Left lobe of liver (tissue), 2 donors: ENCODE results near the gene MDH1B. TPM values are rescaled to one million over a fixed set of nuclear protein-coding genes. Genes with fewer than 3 reads are reported as not detected.
"Not testable (repeated sequence)": the region's sequence is repeated elsewhere in the genome, so short reads cannot be mapped to it uniquely, and the experiment has no call there.

Experiments
- ATAC-seq: fragments of 200-7000 bp; cut with Tn5 transposase; one replicate; pipeline ENCODE4 v1.9.1; 2020; ENCODE audit warnings: mild to moderate bottlenecking, moderate library complexity
- DNase-seq: peaks from one replicate; pipeline ENCODE4 v3.0.0-alpha.2; 2020; ENCODE audit warnings: low spot score
- total RNA-seq: library from RNA; stranded (reverse); gene quantifications from one replicate; pipeline ENCODE4 v1.2.1, GENCODE V29; 2021
- donor health status: DM: no; HTN: no; CAD: no; lungs with moderate emphysema.
- donor health status: DM: no; HTN: yes; CAD: no.

Gene MDH1B
- total RNA-seq, 1 donor from 2014 or later = 0.28 TPM

DNA sequence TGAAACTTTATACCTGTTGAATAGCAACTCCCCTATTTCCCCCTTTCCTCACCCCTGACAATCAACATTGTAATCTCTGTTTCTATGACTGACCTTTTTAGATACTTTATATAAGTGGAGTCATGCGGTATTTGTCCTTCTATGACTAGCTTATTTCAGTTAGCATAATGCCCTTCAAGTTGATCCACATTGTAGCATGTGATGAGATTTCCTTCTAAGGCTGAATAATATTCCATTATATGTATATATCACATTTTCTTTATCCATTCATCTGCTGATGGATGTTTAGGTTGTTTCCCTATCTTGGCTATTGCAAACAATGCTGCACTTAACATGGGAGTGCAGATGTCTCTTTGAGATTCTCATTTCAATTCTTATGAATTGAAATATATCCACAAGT lies 9.7 kb upstream of the MDH1B start:
- DNase-seq (no peak), ATAC-seq (no peak)

DNA sequence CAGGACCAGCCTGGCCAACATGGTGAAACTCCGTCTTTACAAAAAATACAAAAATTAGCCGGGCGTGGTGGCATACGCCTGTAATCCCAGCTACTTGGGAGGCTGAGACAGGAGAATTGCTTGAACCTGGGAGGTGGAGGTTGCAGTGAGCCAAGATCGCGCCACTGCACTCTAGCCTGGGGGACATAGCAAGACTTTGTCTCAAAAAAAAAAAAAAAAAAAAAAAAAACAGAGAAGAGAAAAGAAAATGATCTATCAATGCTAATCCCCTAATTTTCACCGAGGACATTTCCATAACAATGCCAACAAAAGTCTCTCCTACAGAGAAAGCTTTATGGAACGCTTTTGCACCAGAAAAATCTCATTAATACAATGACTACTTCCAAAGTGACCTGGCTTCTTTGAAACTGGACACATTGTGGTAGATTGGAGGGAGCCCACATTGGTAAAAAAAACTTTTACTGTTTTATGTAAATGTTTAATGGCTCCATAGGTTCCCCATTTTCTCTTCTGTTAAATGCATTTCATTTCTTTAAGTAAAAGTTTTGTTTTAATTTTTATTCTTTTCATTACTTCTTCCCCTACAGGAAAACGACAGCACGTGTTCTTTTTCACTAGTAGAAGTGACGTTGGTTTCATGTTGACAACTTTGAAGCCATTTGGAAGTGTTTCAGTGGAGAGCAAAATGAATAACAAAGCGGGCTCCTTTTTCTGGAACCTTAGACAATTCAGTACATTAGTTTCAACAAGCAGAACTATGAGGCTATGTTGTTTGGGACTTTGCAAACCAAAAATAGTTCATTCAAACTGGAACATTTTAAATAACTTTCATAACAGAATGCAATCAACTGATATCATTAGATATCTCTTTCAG lies 1.2 kb upstream of the MDH1B start:
- ATAC-seq (no peak), DNase-seq (no peak)

DNA sequence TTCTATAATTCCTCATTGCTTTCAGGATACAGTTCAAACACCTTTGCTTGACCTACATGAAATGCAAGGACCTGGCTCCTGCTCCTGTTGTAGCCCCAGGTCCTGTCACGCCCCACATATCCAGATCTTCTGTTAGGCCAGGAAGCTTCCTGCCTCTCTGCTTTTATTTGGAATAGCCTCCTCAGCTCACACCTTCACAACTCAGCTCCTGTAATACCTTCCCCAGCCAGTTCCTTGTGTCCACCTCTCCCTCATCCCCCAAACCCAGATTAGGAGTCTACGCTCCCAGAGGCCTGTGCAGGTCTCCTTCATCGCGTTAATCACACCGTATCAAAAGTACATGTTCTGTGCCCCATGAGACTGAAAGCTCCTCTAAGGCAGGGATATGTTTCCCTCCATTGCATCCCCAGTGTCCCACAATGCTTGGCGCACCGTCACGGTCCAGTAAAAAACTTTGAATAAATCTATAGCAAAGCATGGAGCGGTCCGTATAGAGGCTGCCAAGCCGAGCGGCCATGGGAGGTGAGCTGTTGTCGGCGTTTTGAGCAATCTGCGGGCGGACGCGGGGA lies 371 bp downstream of the MDH1B start:
- peak; percentile 56 for ATAC-seq
- no peak for DNase-seq

DNA sequence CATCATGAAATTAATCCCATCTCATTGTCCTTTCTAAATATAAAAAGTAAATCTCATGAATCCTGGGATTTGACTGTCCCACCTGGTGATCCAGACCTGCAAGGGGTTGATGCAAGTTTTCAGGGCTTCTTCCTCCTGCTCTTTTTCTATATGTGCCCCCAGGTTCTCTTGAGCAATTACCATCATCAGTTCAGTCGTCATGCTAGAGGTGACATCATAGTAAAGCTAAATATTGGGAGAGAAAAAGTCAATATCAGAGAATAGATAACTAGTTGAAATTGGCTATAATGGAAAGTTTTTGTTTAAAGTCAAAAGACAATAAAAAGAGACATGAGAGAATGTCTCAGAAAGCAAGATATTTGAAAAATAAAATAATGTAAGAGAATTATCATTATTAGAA lies 8.3 kb downstream of the MDH1B start:
- DNase-seq (no peak), ATAC-seq (no peak)

DNA sequence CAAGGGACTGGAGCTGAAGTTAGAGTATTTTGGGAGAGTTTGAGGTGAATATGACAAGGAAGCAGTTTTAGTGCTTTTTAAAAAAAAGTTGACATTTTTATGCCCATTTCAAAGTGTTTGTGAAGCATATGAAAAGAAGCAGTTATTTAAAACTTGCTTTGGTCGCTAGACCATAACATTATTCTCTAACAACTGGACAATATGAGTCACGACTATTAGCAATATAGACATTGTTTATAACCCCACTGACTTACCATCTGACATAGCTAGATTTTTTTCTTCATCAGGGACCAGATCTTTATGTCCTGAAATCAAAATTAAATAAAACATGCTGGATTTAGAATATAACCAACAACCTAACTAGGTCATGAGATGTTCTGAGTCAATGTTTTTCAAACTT lies 24.3 kb downstream of the MDH1B start:
- ATAC-seq (no peak), DNase-seq (no peak)

DNA sequence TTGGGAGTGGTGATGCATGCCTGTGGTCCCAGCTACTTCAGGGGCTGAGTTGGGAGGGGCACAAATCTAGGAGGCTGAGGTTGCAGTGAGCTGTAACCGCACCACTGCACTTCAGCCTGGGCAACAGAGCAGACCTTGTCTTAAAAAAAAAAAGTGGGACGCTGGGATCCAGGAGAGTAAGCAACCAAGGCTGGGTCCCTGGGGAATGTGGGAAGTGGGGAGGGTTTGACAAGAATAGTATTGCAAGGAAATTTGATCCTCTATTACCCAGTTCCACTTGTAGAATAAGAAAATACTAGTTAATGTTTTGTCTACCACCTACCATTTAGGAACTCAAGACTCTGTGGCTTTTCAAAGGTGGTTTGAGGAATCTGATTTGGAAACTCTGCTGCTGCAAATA lies 25.9 kb downstream of the MDH1B start:
- DNase-seq = no peak
- no peak for ATAC-seq

DNA sequence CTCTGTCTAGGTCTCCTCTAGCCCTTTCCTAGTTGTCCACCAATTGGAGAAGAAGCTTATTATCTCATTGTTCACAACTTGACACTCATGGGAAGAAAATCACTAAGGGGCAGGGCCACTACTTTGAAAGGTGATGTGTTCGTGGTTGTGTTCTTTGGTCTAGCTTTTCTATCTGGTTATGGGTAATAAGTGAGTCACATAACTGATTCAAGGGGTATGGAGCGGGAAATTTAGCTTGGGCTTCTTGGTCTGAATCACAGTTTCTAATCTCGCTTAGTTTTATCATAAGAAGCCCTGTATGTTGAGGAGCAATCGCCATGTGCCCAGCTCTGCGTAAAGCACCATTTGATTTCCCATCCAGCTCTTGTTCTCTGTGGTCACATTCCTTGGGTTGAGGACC lies 28.2 kb downstream of the MDH1B start:
- DNase-seq = no peak
- ATAC-seq = no peak

DNA sequence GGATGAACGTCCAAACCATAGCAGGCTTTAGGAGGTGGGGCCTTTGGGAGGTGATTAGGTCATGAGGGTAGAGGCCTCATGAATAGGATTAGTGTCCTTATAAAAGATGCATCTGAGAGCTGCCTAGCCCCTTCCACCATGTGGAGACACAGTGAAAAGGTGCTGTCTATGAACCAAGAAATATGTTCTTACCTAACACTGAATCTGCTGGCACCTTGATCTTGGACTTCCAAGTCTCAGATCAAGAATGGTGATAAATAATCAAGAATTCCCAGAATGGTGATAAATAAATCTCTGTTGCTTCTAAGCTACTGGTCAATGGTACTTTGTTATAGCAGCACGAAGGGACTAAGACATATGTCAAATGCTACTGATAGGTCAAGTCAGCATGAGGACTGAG lies 31.8 kb downstream of the MDH1B start:
- DNase-seq (no peak), ATAC-seq (no peak)

DNA sequence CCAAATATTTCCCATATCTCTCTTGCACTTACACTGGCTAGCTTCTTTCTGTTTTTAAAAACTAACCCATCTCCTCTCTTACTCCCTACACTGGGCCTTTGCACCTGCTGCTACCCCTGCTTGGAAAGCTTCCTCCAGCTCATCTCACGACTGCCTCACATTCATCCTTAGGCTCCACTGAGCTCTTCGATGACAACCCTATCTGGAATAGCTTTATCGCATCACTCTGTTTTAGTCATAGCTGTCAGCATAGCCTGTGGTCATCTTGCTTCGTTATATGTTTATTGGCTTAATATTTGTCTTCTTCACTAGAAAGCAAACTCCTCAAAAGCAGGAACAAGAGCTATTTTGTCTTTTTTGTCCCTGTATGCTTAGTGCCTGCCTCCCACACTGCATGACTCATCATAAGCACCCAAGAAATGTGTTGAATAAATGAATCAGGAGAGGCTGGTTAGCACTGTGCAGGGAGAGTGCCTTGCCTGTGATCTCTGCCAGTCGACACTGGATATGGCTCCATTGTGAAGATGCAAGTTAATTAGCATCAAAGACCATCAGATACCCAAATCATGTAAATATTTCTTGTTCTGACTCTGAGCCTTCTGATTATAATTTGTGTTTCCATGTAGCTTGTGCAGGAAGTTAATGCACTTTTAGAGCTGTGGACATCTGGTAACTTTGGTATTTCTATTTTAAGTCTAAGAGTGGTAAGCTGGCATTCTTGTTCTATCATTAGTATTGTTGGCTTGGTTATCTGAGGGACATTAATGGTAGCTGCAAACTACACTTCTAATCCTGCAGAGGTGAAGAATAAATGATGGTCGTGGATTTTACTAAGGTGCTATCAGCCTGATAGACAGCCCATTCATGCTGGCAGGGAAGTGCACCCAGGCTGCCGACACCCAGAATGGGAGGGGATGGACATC lies 36.6 kb downstream of the MDH1B start:
- ATAC-seq = no peak
- no peak for DNase-seq

DNA sequence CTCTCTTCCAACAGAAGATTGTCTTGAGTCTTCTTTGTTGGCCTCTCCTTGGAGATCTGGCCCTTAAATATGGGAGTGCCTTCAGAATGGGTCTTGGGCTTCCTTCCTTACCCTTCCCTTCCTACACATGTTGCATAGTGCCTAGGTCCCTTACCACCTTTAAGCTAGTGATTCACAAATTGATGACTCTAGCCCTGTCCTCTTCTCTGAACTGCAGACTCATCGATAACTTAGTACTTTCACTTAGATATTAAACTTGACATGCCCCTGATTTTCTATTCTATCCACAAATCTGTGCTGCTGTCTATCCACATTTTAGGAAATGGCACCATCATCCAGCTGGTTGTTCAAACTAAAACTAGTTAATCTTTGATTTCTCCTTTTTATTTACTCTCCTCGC lies 37.8 kb downstream of the MDH1B start:
- DNase-seq = no peak
- ATAC-seq = no peak

DNA sequence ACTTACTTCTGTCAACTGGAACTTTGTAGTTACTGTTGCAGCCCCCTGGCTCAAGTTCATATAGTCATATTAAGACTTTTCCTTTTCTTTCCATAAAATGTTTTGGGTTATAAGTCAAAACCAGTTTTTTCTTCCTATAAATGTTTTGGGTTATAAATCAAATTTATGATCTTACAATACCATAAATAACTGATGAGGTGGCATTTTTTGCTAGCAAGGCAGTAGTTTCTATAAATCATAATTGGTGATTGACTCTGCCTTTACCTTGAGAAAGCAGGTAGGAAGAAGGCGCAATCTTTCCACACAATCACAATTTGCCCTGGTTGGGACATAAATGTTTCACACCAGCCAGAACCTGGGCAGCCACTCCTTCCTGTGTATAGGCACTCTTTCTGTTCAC lies 41.8 kb downstream of the MDH1B start:
- DNase-seq (no peak), ATAC-seq (no peak)

DNA sequence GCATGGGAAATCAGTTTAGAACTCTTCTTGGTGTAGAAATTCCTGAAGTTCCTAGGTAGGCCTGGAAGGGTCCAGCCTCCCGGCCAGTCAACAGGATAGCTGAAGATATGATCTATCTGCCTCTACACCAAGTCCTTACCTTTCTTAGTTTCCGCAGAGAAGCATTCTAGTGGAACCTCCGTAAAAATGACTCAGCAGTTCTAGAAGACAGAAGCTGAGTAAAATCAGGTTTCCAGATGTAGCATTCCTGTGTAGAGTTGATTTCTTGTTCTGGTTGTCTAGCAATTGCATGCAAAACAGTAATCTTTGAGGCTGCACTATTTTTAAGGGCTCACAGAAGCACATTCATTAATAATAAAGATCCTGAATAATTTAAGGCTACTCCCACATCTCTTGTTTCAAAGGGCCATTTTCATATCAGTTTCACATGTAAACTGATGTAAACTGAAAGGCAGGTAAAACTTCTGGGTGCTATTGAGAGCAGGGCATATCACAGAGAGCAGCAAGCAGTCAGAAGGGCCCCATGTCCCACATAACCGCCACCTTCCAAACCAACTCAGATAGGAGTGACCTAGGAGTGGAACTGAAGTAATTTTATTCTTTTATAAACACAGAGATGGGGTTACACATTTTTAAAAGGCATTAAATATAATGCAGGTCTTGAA lies 43.7 kb downstream of the MDH1B start:
- DNase-seq (no peak), ATAC-seq (no peak)

DNA sequence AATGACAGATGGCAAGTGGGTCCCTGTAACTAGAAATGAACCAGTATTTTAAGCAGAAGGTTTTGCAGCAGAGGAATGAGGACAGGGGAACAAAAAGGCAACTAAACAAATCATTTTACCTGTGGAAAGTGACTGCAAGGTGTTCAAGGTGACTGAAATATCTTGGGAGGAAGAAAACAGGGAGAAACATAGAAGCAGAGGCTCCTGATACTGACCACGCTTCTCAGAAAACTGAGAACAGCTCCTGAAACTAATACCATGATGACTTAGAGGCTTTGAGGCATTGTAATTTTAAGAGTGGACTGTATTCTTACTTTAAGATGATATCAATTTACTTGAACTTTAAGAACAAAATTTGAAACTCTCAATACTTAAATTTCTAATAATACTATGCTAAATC lies 46.8 kb downstream of the MDH1B start, which contains the start of gene DYTN:
DYTN (minus strand) TSS at position 101 of the 400 bp plus-strand sequence. CDS start 117 bp downstream, outside the sequence.
- DNase-seq (no peak), ATAC-seq (no peak)

DNA sequence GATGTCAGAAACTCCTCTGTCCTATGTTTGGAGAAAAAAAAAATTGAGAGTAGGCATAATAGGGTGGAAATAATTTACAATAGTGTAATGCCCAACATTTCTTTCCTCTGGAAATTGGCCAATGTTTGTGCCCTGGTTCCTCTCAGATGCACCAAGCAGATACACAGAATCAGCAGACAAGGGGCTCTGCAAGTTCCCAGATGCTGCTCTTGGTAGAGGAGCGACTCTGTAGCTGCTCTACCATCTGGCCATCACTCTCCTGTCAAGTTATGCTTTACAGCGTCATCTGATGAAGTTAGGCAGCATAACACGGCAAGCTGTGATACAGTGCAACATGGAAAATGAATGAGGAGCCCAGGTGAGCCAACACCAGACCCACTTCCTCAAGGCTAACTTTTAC lies 48.5 kb downstream of the MDH1B start:
- ATAC-seq = no peak
- DNase-seq = no peak

DNA sequence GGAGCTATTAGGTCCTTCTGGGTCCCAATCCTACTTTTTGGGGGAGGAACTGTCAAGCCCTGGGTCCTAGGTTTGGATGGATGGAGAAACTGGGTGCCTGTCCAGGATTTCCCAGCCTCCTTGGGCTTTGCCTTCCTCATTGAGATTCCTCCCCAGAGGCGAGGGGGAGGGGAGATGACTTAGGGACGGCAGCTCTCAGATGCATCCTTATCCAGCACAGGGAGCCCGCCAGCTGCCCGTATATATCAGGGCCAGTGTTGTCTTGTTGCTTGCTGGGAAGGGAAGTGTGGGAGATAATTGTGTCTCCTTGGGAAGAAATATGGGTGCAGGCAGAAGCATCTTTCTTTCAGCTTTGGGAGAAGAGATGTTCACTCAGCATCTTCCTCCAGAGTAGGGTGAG lies 49.9 kb downstream of the MDH1B start:
- not testable (repeated sequence) for DNase-seq

DNA sequence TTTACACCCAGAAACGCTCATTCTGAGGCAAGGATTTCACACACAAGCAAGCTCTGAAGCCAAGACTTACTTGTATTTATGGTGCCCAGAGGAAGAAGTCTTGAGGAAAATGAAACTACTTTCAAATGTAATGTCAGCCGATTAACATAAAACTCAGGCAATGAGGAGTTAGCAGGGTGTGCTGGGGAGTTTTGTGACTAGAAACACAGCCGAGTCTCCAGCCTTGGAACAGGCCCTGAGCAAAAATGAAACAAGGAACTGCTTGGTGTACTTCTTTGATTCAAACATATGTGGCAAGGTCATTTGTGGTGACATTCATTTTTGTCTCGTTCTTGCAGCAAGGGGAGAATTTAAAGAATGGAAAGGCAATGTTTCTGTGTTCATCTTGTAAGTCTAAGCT lies 51.4 kb downstream of the MDH1B start:
- no peak for DNase-seq

More for the DNA sequence above, 49.9 kb downstream of the MDH1B start:
- ATAC-seq = not testable (repeated sequence)

DNA sequence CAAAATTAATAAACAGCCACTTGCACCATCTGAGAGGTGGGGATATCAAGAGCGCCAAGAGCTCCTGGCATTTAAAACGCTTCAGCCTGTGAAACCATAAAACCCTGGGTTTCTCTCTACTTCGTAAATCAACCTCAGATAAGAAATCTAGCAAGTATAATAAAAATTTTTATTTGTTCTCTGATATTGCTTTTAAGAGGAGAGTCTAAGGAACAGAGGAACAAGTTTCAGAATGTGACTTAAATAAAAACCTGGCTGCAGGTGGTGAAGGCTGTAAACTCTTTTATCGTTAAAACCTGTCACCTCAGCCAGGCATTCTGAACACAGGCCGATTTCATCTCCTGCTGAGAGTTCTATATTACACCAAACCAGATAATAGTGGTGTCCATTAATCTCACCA lies 56.8 kb downstream of the MDH1B start:
- no peak for ATAC-seq
- no peak for DNase-seq

More for the DNA sequence above, 51.4 kb downstream of the MDH1B start:
- no peak for ATAC-seq

DNA sequence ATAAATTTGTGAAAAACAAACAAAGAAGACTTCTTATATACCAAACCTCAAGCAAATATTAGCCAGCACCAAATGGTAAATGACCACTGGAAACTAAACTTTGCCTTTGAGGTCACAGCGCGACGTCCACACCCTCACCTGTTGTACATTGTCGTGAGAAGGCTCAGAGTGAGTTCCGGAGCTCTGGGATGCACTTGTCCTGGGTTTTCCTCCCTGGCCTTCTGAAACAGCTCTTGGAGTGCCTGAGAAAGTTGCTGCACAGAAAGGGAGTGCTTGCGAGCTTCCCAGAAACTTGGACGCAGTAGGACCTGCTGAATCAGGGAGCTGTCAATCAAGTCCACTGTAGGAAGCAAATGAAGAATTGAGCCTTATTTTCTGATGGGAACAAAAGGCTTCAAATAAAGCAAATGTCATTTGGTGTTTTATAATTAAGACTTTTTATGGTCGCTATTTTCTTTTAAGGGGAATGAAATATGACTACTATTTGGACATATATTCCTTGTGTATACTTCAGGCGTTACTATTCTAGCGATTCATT lies 57.9 kb downstream of the MDH1B start:
- DNase-seq (no peak), ATAC-seq (no peak)

DNA sequence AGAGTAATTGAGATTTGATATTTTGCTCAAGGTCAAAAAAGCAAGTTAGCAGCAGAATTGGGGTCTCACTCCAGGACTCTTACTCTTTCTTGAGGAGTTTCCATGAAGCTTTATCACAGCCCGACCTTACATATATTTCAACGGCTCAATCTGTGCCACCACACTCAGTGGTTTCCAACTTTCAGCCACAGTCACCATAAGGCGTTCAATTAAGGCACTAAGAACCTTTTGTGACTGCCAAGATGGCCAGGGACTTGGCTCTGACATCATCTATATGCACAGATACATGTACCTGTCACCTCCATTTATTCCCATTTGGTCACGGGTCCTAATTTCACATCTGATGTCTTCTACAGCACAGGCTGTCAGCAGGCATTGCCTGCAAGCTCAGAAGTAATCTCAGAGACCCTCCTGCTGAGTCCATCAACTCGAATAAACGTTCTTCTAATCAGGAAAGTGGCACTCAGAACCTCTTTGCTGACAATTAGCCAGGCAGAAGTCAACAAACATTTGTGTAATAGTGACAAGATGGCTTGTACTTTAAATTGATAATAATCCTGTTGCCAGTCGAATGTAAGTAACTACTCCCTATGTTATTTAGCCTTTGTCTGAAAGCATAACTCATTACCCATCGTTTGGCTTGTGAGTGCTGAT lies 63.0 kb downstream of the MDH1B start:
- ATAC-seq = no peak
- DNase-seq = no peak

DNA sequence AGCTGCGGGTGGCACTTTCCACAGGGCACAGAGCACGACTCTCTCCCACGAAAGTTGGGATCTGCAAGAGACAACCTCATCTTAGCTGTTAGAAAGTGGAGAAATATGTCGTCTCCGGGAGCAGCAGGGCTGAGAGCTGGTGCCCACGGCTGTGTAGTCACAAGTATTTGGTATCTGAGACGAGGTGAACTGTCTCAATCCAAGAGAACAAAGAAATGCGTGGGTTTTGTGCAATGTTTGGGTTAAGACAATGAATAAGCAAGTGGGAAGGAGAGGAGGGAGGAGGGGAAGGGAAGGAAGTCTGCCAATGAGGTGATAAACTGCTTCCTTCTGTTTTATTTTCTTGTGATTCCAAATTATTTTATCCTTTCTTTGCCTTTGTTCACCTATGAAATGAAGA lies 65.0 kb downstream of the MDH1B start:
- DNase-seq (no peak), ATAC-seq (no peak)
